GM21367 (cell line): ENCODE measurements around the gene SCN5A.

ENCODE experiments used
- ATAC-seq: cut with Tn5 transposase; IDR thresholded peaks from one replicate; pipeline ENCODE4 v1.9.1; 2021; ENCODE audit not compliant: unreplicated experiment

Gene SCN5A

DNA sequence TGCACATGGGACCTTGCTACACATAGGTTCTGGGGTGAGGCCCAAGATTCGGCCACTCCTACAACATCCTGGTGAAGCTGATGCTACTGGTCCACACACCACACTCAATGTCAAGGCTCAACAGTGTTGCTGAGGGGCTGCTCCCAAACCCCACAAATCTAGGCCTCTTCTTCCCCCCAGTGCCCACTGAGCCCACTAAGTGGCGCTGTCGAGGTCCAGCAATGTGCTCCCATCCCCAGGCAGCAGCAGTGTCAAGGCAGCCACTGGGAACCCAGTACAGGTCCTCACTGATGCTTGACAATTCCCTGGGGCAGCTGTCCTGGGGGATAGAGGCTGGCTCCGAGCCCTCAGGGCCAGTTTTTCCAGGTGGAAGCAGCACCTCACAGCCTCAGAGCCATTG lies 21.5 kb downstream of the SCN5A start:
- no peak for ATAC-seq

GRCh38 chr3:38626171-38626570 lies 23.3 kb downstream of the SCN5A start:
- no peak for ATAC-seq

- no peak for ATAC-seq
Observed at GRCh38 chr3:38623539-38623938, 25.9 kb downstream of the SCN5A start.

GRCh38 chr3:38622336-38622735 lies 27.2 kb downstream of the SCN5A start:
- ATAC-seq, result no peak

DNA sequence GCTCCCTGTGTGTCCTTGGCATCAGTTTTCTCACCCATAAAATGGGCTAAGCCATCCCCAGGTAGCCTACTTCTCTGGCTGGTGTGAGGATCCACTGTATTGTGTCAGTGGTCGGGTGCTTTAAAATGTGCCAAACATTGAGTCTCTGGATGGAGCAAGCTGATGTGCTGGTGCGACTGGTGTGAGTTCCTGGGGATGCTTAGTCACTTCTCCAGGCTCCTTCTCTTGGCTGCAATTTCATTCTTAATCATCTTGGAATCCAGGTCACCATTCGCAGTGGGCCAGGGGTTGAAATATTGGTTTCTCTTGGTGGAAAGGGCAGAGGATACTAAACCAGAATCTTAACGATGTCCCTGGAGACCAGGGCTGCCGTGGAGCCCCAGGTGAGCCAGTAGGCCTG lies 29.3 kb downstream of the SCN5A start:
- no peak for ATAC-seq

GRCh38 chr3:38618343-38618742 lies 31.1 kb downstream of the SCN5A start:
- no peak for ATAC-seq

DNA sequence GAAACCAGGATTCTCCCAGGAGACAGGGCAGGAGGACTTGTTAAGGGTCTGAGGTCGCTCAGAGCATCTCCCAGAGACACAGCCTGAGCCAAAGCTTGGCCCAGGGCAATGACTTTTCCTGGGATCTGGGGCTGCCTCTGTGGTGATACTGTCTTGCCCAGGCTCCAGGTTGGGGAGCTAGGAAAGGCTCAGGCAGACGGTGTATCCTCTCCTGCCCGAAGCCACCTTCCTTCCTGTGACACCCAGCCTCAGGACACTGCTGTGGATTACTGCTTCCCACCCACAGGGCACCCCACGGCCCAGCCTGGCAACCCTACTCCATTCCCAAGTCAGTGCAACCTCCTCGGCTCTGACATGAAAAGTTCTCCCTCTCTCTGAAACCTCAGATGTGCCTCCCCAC lies 31.9 kb downstream of the SCN5A start:
- ATAC-seq, result no peak

- ATAC-seq, result no peak
Observed at GRCh38 chr3:38617137-38617536, 32.4 kb downstream of the SCN5A start.

DNA sequence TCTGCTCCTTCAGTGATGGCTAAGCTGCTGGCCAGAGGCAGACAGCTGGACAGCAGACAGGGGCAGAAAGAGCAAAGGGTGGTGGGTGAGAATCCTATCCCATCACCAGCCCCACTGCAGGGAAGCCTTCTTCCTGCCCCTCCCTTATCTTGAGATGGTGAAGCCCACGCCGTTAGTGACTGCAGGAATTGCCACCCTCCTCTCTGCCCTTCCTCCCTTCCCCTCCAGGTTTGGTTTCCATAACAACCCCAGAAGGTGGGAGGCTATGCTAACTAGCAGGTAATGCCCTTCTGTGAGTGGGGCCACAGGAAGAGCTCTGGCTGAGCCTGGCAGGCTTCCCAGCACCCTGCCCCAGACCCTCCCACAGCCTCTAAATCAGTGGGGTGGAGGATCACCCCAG lies 32.8 kb downstream of the SCN5A start:
- no peak for ATAC-seq

DNA sequence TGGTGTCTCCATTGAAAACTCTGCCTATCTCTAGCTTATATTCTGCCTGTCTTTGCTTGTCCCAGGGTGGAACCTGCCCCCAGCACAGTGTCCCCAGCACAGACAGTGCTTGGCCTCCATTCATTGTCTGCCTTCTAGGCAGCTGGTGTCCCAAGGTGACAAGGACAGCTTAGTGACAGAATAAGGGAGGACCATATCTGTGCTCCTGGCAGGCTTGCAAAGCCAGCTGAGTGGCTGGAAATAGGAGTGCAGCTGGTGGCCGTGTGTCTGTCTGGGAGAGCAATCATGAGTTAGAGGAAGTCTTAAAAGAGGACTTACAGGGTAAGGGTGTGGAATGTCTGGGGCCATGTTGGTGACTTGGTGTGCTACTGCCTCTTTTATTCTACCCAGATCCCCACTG lies 33.4 kb downstream of the SCN5A start:
- ATAC-seq, result no peak

- ATAC-seq, result no peak
Observed at GRCh38 chr3:38614651-38615352, 34.7 kb downstream of the SCN5A start.

DNA sequence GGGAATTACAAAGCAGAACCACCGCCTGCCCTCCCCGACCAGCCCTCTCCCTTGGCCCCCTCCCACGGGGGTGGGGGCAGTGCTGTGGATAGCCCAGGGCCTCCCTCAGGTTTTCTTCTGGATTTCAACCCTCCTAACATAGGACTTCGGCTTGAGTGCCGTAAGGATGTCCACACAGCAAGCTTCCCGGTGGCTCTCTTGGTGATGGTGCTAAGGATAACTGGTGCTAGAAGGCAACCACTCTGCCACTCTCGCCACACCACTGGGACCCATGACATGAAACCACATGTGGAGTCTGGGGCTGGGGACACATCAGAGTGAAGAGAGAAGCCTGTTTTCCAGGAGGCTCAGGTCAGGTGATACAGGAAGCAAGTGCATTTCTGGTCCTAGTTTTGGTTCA lies 35.4 kb downstream of the SCN5A start:
- no peak for ATAC-seq

DNA sequence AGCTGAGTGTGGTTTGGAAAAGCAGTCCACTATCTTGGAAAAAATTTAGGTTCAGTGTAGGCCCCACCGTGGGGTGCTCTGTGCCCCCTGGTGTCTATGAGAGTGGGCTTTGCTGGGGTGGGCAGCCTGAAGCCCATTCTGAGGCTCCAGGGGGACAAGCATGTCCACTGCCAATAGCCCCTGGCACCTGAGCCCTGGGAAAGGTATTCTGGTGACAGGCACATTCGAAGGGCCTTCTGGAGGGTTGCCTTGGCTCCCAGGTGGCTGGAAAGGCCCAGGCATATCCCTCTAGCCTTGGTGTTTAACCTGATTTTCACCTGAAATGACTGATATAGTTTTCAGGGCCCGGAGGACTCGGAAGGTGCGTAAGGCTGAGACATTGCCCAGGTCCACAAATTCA lies 36.1 kb downstream of the SCN5A start:
- ATAC-seq, result no peak

GRCh38 chr3:38611866-38612265 lies 37.6 kb downstream of the SCN5A start:
- ATAC-seq, result no peak

DNA sequence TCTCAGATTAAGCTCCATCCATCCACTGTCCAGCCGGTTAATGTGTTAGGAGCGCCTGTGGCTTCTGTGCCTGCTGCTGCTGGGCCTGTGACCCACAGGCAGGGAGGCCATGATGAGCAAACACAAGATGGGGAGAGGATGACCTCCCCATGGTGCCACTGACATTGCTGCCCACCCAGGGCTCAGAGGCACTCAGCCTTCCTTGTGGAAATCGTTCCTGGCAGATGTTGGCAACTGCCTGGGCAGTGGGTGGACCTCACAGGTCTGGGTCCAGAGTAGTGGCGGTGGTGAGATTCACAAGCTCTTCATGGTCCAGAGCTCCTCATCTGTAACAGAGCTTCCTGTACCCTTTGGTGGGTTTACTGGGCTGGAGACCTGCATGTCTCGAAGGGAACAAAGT lies 38.6 kb downstream of the SCN5A start:
- ATAC-seq, result no peak

- ATAC-seq, result no peak
Observed at GRCh38 chr3:38610436-38610835, 39.1 kb downstream of the SCN5A start.

GRCh38 chr3:38609386-38610111 lies 39.9 kb downstream of the SCN5A start:
- ATAC-seq, result no peak

GRCh38 chr3:38608961-38609360 lies 40.5 kb downstream of the SCN5A start:
- no peak for ATAC-seq

DNA sequence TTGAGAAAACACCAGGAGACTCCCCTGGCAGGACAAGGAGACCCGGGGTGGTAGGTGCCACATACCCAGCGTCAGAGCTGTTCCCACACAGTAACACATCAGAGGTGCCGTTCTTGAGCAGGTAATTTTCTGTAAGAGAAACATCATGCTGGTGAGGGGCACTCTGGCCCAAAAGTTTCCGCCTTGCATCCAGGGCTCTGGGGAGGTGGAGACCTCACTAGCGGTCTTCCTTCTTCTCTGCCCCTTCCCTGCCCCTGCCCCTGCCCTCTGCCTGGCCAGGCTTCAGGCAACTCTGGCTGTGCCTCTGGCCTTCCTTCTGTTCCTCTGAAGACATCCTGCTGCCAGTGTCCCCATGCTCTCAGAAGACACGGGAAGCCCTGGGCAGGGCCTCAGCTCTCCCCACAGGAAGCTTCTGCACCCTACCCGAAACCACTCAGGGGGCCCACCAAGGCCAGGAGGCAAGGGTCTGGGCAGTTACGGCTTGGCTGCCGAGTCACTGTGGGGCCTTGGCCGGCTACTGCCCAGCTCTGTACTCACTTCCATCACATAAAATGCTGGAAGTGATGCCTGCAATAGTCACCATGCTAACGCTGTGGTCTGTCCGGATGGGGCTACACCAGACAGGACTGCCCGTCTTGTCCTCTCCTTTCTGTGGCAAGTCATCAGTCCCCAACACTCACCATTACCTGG lies 41.3 kb downstream of the SCN5A start:
- no peak for ATAC-seq

DNA sequence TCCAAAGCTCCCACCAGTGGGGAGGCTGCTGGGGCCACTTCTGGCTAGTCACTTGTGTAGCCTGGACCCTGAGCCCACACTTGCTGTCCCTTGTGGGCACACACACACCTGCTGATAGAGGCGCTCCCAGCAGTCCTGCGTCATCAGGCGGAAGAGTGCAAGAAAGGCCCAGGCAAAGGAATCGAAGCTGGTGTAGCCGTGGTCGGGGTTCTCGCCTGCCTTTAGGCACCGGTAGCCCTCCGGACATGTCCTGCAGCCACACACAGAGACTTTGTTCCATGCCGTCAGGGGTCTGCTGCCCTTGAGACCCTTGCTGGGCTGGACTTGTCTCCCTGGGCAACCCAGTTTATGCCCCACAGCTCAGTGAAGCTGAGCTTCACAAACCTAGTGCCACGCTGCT lies 42.9 kb downstream of the SCN5A start:
- no peak for ATAC-seq

DNA sequence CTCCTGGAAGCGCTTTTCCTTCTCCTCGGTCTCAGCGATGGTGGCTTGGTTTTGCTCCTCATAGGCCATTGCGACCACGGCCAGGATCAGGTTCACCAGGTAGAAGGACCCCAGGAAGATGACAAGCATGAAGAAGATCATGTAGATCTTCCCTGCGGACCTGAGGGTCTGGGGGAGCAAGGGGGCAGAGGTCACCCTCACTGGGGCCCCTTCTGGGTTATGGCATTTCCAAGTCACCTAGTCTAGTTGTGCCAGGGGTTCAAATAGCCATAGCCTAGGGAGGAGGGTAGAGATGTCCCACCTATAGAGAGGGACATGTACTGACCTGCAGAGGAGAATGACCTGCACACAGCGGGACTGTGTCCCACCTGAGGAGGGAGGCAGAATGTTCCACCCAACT lies 43.5 kb downstream of the SCN5A start:
- ATAC-seq, result no peak

- no peak for ATAC-seq
Observed at GRCh38 chr3:38604246-38604645, 45.2 kb downstream of the SCN5A start.
